DOHH2 (cell line): ENCODE results near the gene ICOSLG.
"Not testable (repeated sequence)": the region's sequence is repeated elsewhere in the genome, so short reads cannot be mapped to it uniquely, and the experiment has no call there.

Experiments used
- EZH2phosphoT487 ChIP-seq: fragments of 200-600 bp; sonication (generic); IDR thresholded peaks from 2 replicates; pipeline ENCODE4 v1.6.1; 2017; ENCODE audit warnings: borderline replicate concordance, mild to moderate bottlenecking, antibody characterized with exemption, low read length, moderate library complexity, mixed read lengths
- TF ChIP-seq, protein P1 (sequence below): fragments of 200-600 bp; sonication (generic); IDR thresholded peaks from one replicate; pipeline ENCODE4 v1.5.1; 2014; ENCODE audit warnings: antibody characterized with exemption, mild to moderate bottlenecking, low read depth, low read length; ENCODE audit not compliant: poor library complexity, severe bottlenecking

DNA sequence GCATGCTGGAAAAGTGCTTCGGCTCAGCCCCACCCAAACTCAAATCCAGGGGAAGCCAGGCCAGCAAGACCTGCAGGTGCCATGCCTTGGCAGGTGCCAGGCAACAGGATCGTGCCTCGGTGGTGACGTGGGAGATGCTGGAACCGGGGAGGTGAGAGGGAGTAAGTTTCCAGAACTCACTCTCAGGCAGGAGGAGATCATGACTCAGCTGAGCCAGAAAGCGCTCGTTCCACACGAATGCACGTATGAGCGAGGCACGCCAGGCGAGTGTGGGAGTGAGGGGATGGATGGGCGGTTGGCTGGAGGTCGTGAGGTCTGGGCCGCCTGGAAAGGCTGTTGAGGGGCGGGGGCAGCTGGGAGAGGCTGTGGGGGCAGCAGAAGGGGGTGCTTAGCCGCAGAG, 7.2 kb upstream of the ICOSLG start:
- TF ChIP-seq, protein P1, sequence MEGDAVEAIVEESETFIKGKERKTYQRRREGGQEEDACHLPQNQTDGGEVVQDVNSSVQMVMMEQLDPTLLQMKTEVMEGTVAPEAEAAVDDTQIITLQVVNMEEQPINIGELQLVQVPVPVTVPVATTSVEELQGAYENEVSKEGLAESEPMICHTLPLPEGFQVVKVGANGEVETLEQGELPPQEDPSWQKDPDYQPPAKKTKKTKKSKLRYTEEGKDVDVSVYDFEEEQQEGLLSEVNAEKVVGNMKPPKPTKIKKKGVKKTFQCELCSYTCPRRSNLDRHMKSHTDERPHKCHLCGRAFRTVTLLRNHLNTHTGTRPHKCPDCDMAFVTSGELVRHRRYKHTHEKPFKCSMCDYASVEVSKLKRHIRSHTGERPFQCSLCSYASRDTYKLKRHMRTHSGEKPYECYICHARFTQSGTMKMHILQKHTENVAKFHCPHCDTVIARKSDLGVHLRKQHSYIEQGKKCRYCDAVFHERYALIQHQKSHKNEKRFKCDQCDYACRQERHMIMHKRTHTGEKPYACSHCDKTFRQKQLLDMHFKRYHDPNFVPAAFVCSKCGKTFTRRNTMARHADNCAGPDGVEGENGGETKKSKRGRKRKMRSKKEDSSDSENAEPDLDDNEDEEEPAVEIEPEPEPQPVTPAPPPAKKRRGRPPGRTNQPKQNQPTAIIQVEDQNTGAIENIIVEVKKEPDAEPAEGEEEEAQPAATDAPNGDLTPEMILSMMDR, result not testable (repeated sequence)
- not testable (repeated sequence) for TF ChIP-seq EZH2phosphoT487
